Natural killer cell (primary cell): ENCODE measurements around the gene SORCS2. TPM values are rescaled to one million over a fixed set of nuclear protein-coding genes. Genes with fewer than 3 reads are reported as not detected.

Source experiments
- ATAC-seq, 3 donors: fragments of 150-1000 bp in 2 of 3; fragments of 200-7000 bp in 1 of 3; cut with Tn5 transposase; 1 replicate in 1 of 3; 2 replicates in 2 of 3; pipeline ENCODE4 v1.10.0; 2021; ENCODE audit warnings: mild to moderate bottlenecking in 2 of 3, moderate library complexity in 2 of 3
- DNase-seq, 2 donors: peaks; one replicate each; pipeline versions ENCODE4 v3.0.0 to v3.0.0-alpha.2; 2013 to 2021; ENCODE audit warnings: mixed read lengths in 1 of 2
- H3K27ac ChIP-seq: one replicate; pipeline ENCODE4 v1.5.1; 2013; ENCODE audit warnings: mild to moderate bottlenecking, low read length
- H3K27me3 ChIP-seq: one replicate; pipeline ENCODE4 v1.6.1; 2013; ENCODE audit warnings: low read length; ENCODE audit not compliant: control insufficient read depth, insufficient read depth
- H3K36me3 ChIP-seq: one replicate; pipeline ENCODE4 v1.6.1; 2013; ENCODE audit warnings: low read length; ENCODE audit not compliant: control insufficient read depth, insufficient read depth
- H3K4me1 ChIP-seq: one replicate; pipeline ENCODE4 v1.6.1; 2013; ENCODE audit warnings: low read length; ENCODE audit not compliant: control insufficient read depth, insufficient read depth
- H3K4me3 ChIP-seq: one replicate; pipeline ENCODE4 v1.5.1; 2013; ENCODE audit warnings: low read length
- H3K9me3 ChIP-seq: one replicate; pipeline ENCODE4 v1.6.1; 2013; ENCODE audit warnings: low read length; ENCODE audit not compliant: control insufficient read depth, insufficient read depth
- H3K27ac Mint-ChIP-seq, 2 donors: one replicate each; pipeline ENCODE4 v1.8.0; 2022; ENCODE audit warnings: mild to moderate bottlenecking in 2 of 2, mixed read lengths in 2 of 2, moderate library complexity in 1 of 2
- H3K27me3 Mint-ChIP-seq, 2 donors: one replicate each; pipeline ENCODE4 v1.8.0; 2022; ENCODE audit warnings: low read depth in 2 of 2, mixed read lengths in 2 of 2
- H3K36me3 Mint-ChIP-seq: one replicate; pipeline ENCODE4 v1.8.0; 2022; ENCODE audit warnings: mixed read lengths
- H3K4me1 Mint-ChIP-seq, 2 donors: one replicate each; pipeline ENCODE4 v1.8.0; 2022; ENCODE audit warnings: mixed read lengths in 2 of 2
- H3K4me3 Mint-ChIP-seq: one replicate; pipeline ENCODE4 v1.8.0; 2022; ENCODE audit warnings: mild to moderate bottlenecking, moderate library complexity, mixed read lengths
- H3K9me3 Mint-ChIP-seq, 2 donors: one replicate each; pipeline ENCODE4 v1.8.0; 2022; ENCODE audit warnings: mixed read lengths in 2 of 2
- CTCF ChIP-seq: fragments of 200-600 bp; IDR thresholded peaks from one replicate; pipeline ENCODE4 v1.8.0; 2022; ENCODE audit warnings: antibody characterized with exemption
- WGBS: methylation state at CpG from one replicate; pipeline ENCODE4 v1.1.7; 2013; ENCODE audit warnings: missing lambda C conversion rate; ENCODE audit not compliant: insufficient coverage; 5-methylcytosine and 5-hydroxymethylcytosine counted together
- intact Hi-C: fragments of 100-400 bp; cut with micrococcal nuclease; formaldehyde crosslinking; loops from one replicate; pipeline ENCODE4 v1.14.2; 2022
- total RNA-seq, 4 donors: library from RNA; stranded (reverse); fragments of 120-200 nt in 1 of 4; gene quantifications; one replicate each; pipeline versions ENCODE4 v1.2.3 to v1.2.4, GENCODE V29; 2013 to 2022

Gene SORCS2
- total RNA-seq, 3 donors from 2014 or later (not counting 1 experiment from before 2014, with no cell fraction given): 1.2 to 2.5 (median 1.4) TPM

- H3K27ac ChIP-seq: no peak overlapping the region
- Mint-ChIP-seq H3K4me3 (no peak overlapping the region), H3K4me1 (peaks cover 0 to 4% of the 10 kb centered on the region in 2 donors), H3K9me3 (peaks cover 0 to 2% of the 10 kb centered on the region in 2 donors), H3K36me3 (no peaks in the 10 kb centered on the region), H3K27ac (no peak overlapping the region), H3K27me3 (peaks cover 0 to 10% of the 10 kb centered on the region in 2 donors)
- TF ChIP-seq CTCF: no peak
- no peak for ATAC-seq
- H3K36me3 ChIP-seq: no peaks in the 10 kb centered on the region
- intact Hi-C loops: no loop called here
- WGBS: 91% methylated on average over 5 of the region's 5 CpGs
- no peak for DNase-seq
- peaks cover 4% of the 10 kb centered on the region for H3K9me3 ChIP-seq
- no peaks in the 10 kb centered on the region for H3K4me1 ChIP-seq
- no peak overlapping the region for H3K4me3 ChIP-seq
- no peaks in the 10 kb centered on the region for H3K27me3 ChIP-seq
Measured at GRCh38 chr4:7338059-7338452, 145.7 kb downstream of the SORCS2 start.

- peaks cover 0 to 2% of the 10 kb centered on the region in 2 donors for H3K9me3 Mint-ChIP-seq
- ATAC-seq (no peak), DNase-seq (no peak)
- Histone ChIP-seq H3K4me1 (no peaks in the 10 kb centered on the region), H3K9me3 (peaks cover 4% of the 10 kb centered on the region), H3K27me3 (no peaks in the 10 kb centered on the region), H3K36me3 (no peaks in the 10 kb centered on the region), H3K27ac (no peak overlapping the region), H3K4me3 (no peak overlapping the region)
- intact Hi-C loops: no loop called here
- H3K4me1 Mint-ChIP-seq: peaks cover 0 to 4% of the 10 kb centered on the region in 2 donors
- no peak overlapping the region for H3K27ac Mint-ChIP-seq
- WGBS: 92% methylated on average over 19 of the region's 19 CpGs
- H3K36me3 Mint-ChIP-seq: no peaks in the 10 kb centered on the region
- no peak for TF ChIP-seq CTCF
- H3K27me3 Mint-ChIP-seq: peaks cover 0 to 7% of the 10 kb centered on the region in 2 donors
- H3K4me3 Mint-ChIP-seq: no peak overlapping the region
Measured at GRCh38 chr4:7338876-7339623, 146.7 kb downstream of the SORCS2 start.

DNA sequence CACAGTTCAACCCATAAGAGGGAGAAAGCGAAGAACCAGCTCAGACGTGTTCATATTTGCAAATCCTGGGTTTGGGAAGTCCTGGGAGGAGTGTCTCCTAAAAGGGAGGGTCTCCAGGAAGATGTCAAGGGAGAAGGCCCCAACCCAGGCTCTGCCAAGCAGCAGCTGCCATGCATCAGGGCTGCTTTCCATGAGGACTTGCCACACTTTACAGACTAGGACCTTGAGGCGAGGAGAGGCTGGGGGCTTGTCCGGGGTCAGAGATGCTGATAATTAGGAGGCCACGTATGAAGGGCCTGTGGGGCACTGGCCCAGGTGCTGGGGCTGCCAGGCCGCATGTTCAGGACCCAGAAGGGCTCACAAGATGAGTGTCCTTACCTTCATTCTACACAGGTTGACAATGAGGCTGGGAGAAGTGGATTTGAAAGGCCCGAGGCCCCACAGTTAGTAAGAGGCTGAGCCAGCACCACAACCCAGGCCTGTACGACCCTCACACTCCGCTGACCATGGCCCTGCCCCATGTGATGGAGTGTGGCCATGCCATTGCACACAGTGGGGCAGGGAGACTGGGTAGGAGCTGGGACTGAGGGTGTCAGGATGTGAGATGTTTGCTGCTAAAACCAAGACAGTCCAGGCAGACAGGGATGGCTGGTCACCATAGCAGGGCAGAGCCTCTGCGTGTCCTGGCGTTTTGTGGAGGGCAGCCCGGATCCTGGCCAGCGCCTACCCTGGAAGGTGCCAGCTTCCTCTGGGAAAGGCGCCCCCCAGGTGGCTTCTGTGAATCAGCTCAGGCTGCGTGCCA lies 147.6 kb downstream of the SORCS2 start:
- intact Hi-C loops: no loop called here
- H3K27me3 ChIP-seq: no peaks in the 10 kb centered on the region
- H3K4me3 ChIP-seq: no peak overlapping the region
- Mint-ChIP-seq H3K4me3 (no peak overlapping the region), H3K27ac (no peak overlapping the region), H3K36me3 (no peaks in the 10 kb centered on the region), H3K27me3 (peaks cover 0 to 3% of the 10 kb centered on the region in 2 donors), H3K4me1 (peaks cover 0 to 4% of the 10 kb centered on the region in 2 donors), H3K9me3 (peaks cover 0 to 2% of the 10 kb centered on the region in 2 donors)
- 86% methylated on average over 15 of the region's 15 CpGs for WGBS
- no peak for TF ChIP-seq CTCF
- no peaks in the 10 kb centered on the region for H3K4me1 ChIP-seq
- DNase-seq (no peak), ATAC-seq (no peak)
- peaks cover 4% of the 10 kb centered on the region for H3K9me3 ChIP-seq
- no peak overlapping the region for H3K27ac ChIP-seq
- no peaks in the 10 kb centered on the region for H3K36me3 ChIP-seq
